HG03159 (cell line): ENCODE measurements around the gene TTC38.
"Not testable (repeated sequence)": the region's sequence is repeated elsewhere in the genome, so short reads cannot be mapped to it uniquely, and the experiment has no call there.

Experiments used
- ATAC-seq: cut with Tn5 transposase; IDR thresholded peaks from one replicate; pipeline ENCODE4 v1.9.1; 2021; ENCODE audit warnings: mild to moderate bottlenecking, moderate library complexity; ENCODE audit not compliant: unreplicated experiment

TTC38 gene

DNA sequence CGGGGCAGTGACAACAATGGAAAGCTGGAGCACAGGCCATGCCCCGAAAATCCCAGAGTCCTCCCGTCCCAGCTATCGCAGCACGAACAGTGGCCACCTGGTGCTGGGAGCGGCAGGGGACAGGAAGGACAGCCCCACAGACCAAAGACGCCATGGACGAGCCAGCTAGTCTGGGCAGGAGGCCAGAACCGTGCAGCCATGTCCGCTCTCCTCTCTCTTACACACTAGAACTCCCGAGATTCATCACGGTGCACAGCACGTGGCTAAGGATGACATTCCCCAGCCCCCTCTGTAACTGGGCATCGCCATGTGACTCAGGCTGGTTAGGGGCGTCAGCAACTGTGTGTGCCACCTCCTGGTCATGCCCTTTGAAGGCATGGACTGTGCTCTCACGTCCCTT, 22.3 kb upstream of the TTC38 start:
- ATAC-seq: no peak

DNA sequence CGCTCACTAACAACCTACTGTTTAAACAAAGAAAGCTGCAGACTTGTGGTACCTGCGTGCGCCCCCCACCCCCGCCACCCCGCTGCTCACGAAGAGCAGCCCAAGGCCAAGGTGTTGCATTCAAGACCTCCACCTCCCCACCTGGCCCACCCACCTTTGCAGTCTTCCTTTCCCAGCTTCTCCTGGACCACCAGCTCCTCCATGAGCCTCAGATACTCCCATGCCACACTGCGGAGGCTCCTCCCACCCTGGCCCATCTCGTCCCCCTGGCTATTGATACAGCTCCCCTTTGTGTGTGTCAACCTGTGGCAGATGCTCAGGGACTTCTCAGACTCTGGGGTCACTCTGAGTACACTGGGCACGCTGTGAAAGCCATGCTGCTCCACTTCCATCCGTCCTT, 21.6 kb upstream of the TTC38 start:
- ATAC-seq: no peak

DNA sequence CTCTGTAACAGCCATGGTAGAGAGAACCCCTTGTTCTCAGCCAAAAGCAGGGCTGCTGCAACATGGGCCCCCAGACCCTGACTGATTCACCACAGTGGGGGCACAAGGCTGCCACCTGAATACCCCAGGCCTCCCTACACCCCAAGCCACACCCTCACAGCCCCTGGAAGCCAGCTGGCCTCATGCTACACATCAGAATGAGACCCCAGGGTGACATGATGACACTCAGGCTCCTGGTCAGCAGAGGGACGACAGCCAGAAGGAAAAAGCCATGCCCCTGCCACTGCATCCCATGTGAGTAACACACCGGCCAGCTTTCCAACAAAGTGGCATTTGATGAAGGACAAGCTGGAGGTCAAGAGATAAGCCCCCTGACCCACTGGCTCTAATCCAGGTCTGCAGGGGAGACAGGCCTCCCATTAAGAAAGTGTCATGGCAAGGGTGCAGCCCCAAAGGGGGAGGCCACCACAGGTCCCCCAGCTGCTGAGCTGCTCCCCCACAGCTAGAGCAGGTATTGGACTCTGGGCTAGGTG, 20.3 kb upstream of the TTC38 start:
- no peak for ATAC-seq

DNA sequence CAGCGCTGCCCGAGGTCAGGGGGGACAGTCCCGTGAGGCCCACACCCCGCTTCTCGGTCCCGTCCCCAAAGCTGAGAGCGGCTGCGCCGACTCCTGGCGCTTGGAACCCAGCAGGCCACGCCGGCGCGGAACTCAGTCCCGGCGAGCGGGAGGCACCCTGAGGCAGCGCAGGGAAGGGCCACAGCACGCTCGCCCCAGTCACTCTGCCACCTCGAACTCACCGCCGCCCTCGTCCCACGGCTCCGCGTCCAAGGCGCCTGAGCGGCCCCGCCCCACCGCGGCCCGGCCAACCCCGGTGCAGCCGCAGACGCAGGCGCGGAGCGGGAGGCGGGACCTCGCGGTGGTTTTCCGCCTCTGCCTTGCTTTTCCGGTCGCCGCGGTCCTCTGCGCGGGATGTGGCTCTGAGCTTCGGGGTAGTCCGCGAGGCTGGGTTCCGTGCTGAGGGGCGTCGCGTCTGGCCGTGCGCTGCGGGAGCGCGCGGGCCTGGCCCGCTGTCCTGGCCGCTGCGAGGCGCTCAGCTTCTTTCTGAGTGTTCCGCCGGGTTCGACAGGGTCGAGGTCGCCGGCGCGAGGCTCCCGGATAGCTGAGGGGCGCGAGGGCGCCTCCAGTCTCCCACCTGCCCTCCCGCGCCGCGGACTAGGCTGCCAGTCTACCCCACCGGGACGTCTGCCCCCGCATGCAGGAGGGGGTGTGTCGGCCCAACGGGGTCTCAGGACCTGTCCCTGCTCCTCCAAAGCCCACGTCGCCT, 17.6 kb upstream of the TTC38 start, which contains the start of gene CDPF1:
Gene CDPF1, minus strand, starts transcription at position 259 of the 748 bp plus-strand sequence. CDS start 2,009 bp downstream, outside the sequence.
- peak; percentile 89 for ATAC-seq

DNA sequence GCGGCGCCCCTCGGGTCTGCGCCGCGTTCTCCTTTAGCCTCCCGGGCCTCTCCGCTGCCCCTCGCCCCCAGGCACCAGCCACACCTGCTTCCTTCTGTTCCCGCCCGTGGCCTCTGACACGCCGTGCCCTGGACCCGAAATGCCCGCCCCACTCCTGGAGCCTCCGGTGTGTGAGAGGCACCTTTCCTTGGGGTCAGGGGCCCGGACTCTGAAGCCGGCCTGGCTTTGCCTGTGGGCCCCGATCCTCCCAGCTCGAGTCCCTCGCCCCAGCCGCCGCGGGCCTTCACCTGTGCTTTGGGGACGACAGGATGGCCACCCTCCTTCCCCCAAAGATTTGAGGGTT, 17.1 kb upstream of the TTC38 start:
- no peak for ATAC-seq

DNA sequence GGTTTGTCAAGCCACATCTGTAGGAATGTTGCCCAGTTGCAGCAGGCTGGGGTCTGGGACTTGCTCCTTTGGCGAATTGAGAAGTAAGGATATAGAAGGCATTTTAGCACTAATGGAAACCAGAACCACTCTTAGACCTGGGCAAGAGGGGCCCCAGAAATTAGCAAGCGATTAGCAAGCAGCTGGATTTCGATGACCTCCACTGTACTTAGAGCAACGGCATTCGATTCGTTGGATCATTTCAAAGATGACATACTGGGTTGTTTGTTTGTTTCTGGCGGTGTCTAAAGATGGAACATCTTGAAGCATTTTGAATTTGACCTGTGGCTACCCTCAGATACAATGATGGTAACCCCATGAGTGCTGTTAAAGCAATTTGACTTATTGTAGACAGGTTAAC, 16.5 kb upstream of the TTC38 start:
- no peak for ATAC-seq

DNA sequence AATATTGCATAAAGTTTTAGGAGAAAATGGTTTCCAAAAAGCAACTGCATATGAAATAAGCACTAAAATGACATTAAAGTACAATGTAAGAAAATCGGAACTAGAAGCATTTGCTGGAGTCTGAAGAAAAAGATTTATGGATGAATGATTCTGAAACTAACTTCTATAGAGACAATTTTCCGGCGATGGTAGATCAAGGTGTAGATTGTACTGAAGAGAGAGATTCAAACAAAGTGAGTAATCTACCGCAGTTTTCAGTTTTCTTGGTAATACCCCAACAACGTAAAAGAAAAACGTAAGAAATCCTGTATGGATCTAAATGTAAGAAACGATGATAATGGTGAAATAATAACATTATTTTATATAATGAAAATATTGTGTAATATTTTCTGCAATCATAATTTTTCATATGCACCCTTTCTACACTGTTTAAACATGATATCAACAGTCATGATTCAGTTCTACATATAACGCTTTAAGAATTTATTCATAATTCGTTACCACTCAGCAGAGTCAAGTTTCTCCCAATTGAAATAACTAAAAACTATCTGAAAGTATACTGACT, 15.9 kb upstream of the TTC38 start:
- no peak for ATAC-seq

DNA sequence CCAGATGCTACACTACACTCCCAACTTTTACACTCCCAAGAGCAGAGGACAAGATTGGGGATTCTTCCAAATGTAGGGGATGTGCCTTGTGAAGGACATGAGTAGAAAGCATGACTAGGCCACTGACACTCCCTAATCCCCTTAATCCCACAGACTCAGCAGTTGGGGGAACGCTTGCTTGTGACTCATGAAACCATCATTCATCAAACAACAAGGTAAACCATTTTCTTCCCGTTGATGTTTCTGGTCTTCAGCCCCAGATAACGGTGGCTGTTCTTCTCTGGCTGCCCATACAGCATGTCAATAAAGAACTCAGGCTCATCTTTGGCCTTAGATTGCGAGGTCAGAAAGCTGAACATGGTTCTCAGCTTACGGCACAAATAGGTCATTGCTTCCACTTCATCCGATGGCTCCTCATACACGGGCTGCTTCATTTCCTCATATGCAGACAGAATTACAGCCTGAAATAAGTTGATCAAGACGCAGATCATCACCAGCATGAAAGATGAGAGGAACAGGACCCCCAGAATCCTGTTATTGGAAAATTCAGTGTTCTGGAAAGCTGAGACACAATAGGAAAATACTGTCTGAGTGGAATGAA, 11.3 kb upstream of the TTC38 start:
- ATAC-seq: no peak

DNA sequence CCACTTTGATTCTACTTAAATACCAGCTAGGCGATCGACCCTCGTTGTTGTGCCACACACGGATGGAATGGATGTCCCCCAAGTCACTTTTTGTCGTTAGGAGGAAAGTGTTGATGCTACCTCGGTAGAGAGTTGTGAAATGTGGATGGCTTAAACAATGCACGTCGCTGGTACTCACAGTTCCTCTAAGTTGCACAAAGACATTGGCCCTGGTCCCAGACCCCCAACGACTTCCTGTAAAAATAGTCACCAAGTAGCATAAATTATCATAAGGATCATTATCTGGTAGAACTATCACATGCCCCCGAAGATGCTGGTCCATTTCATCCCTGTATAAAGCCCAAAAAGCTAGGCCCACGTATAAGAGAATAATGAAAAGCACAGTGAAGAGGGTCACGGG, 8.4 kb upstream of the TTC38 start:
- ATAC-seq: no peak

DNA sequence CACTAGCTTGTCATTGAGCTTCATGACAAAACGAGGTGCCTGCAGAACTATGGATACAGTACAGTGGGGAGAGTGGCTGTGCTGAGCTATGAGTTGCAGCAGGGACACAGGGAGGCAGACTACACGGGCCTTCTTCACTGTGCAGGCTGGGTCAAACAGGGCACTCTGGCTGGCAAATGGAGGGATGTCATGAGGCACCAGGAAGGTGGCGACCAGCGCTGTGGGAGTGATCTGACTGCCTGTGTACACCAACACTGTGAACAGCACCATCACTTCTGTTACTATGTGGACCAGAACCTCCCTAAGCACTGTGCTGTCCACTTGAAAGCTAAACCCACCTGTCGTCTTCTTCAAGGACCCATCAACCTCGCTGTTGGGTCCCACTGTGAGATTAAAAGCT, 7.8 kb upstream of the TTC38 start:
- no peak for ATAC-seq

DNA sequence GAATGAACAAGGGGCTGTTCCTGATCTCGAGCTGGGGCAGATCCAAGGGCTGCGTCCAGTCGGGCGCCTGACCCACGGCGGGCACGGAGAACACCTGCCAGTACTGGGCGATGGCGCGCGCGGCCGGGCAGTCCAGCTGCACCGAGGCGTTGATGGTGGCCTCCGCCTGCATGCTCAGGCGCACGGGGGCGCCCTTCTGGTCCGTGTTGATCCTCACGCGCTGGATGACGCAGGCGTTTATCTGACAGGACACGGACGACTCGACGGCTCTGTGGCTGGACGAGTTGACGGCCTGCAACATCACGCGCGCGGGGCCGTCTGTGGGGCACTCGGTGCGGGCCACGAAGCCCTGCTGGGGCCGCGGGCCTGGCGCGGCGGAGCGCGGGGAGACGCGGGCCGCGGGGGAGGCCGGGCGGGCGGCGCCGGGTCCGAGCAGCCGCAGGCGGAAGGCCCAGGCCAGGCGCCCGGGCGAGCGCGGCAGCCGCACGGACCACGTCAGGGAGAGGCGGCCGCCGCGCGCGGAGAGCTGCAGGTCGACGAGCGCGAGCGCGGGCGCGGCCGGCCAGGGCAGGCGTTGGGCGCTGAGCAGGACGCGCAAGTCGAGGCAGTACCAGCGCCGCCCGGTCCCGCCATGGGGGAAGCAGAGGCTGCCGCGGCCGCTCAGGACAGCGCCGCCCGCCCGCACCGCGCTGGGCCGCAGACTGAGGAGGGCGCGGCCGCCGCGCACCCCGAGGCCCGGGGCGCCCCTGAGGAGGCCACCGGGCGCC, 5.2 kb upstream of the TTC38 start:
- ATAC-seq: no peak

DNA sequence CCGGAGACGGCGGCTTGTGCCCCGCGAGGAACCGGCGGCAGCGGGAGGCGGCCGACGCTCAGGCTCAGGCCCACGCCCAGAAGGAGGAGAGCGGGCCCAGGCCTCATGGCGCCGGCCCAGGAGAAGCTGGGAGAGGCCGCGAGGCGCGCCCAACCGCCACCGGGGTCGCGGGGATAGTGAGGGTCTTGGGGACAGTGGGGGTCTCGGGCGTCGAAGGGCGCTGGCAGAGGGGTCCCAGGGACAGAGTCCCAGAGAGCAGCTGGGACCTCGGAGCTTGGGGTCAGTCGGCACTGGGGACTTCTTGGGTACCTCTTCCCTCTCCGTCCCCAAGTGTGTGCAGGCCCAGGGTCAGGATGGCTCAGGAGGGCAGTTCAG, 4.6 kb upstream of the TTC38 start, which contains the start of gene PKDREJ:
Gene PKDREJ, minus strand, starts transcription at position 128 of the 375 bp plus-strand sequence. Its CDS starts 21 bp downstream, at position 107.
- ATAC-seq: no peak

DNA sequence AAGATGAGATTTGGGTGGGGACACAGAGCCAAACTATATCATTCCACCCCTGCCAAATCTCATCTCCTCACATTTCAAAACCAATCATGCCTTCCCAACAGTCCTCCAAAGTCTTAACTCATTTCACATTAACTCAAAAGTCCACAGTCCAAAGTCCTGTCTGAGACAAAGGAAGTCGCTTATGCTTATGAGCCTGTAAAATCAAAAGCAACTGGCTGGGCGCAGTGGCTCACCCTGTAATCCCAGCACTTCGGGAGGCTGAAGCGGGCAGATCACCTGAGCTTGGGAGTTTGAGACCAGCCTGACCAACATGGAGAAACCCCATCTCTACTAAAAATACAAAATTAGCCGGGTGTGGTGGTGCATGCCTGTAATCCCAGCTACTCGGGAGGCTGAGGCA, 3.3 kb upstream of the TTC38 start:
- not testable (repeated sequence) for ATAC-seq

DNA sequence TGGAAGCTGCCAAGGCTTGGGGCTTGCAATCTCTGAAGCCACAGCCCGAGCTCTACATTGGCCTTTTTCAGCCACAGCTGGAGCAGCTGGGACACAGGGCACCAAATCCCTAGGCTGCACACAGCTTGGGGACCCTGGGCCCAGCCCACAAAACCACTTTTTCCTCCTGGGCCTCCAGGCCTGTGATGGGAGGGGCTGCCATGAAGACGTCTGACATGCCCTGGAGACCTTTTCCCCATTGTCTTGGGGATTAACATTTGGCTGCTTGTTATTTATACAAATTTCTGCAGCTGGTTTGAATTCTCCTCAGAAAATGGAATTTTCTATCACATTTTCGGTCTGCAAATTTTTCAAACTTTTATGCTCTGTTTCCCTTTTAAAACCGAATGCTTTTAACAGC, 2.2 kb upstream of the TTC38 start:
- not testable (repeated sequence) for ATAC-seq

DNA sequence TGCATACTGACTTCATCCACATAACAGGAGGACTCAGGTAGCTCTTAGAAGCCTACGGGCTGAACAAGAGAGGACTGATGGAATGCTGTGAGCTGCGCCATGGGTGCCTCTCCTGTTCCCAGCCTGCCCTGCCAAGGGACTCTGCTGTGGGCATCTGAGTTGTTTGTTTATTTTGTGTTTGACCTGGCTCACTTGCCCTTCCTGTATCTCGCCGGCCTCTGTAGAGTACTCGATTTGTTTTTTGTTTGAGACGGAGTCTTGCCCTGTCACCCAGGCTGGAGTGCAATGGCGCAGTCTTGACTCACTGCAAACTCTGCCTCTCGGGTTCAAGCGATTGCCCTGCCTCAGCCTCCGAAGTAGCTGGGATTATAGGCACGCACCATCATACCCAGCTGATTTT, 1.8 kb downstream of the TTC38 start:
- ATAC-seq: no peak

DNA sequence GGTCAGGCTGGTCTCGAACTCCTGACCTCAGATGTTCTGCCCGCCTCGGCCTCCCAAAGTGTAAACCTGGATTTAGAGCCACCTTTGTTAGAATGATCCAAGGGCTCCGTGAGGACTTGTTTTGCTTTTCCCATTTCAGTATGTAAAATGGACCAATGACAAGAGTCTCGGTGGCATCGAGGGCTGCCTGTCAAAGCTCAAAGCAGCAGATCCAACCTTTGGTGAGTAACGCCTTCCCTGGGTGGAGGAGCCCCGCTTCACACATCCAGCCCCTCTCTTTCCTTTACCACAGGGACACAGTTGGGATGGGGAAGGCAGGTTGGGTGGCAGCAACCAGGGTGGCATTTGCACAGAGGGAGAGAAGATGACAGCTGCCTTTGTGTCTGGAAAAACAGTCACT, 4.4 kb downstream of the TTC38 start:
- no peak for ATAC-seq

DNA sequence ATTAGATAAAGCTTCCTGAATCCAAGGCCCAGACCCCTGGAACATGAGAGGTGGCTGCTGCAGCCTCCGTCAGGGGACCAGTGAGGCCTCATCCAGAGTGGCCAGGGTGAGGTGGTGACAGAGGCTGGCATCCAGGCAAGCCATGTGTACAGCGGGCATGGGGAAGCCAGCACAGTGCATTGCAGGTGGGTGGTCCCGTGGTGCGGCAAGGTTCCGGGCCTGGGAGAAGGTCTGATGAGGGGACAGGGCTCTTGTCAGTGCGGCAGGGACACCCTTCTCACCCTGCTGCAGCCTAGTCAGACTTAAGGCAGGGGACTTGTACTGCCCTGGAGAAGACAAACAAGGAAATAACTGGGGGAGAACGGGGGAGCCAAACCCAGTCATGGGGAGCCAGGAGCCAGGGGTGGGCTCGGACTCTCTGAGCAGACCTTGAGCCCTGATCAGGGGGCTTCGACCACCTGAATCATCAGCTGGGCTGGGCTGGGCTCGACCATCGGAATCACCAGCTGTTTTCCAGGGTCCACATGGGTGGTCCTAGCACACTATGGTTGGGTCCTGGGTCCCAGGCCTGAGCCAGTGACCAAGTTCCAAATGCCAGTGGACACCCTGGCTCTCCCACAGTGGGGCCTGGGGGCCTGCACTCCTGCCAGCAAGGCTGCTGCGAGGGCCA, 5.1 kb downstream of the TTC38 start:
- ATAC-seq: no peak

DNA sequence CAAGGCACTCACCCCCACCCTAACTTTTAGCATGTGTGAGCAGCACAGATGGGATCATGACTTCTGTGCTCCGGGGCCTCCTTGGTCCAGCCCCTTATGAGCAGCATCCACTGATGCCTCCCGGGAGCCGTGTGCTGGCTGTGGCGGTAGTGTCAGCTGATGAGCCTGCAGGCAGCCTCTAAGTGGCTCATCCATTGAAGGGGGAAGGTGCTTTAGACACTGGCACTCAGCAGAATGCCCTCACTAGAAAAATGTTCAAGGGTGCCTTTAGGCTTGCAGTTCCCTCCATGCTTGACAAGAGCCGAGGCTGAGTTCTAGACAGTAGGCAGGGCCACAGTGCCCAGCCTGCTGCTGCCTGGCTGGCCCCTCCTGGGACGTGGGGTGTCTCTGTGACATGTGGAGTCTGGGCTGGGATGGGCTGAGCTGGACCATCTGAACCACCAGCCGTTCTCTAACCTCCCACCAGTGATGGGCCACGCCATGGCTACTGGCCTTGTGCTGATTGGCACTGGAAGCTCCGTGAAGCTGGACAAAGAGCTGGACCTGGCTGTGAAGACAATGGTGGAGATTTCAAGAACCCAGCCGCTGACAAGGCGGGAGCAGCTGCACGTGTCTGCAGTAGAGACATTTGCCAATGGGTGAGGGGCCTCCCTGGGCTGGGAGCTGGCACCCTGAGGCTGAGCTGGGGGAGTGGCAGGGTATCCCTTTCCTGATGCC, 5.8 kb downstream of the TTC38 start:
- ATAC-seq: no peak

DNA sequence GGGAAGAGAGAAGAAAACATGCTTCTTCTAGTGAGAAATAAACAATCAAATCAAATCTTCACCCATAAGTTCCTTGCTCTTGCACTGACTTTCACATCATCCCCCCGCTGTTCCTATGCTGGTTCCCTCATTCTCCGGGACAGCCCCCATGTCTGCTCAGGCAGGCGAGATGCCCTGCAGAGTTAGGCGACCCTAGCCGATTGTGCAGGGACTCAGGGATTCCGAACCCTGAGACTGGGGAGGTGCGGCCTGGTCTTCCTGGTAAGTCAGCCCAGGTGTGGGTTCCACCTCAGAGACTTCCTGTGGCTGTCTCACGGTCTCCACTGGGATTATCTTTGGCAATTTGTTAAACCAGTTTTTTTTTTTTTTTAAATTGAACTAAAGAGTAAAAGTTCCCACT, 6.6 kb downstream of the TTC38 start:
- no peak for ATAC-seq

DNA sequence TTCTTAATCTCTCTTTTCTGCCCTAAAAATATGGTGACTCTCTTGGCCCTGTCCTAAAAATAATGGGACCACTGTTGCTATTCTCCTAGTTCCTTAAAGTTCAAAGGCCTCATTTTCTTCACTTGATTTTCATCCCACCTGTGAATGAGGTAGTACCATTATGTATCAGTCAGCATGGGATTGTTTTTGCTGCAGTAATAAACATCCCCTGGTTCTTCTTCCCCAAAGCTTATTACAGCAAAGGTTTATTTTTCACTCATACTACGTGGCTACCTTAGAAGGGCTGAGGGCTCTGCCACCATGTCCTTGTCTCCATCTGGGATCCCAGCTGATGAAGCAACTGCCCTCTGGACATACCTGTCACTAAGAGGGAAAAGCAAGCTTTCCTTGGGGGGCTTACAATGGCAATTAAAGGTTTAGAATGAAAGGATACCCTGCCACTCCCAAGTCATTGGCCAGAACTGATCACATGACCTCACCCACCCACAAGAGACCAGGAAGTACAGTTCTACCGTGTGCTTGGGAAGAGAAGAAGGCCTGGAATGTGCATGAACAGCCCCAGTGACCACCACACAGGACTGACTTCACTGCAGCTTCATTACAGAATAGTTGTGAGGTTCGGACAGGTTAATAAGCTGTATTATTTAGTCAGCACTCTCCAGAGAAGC, 7.8 kb downstream of the TTC38 start:
- ATAC-seq: no peak
